Testis (tissue), 3 donors: Measurements from ENCODE around the gene VWA3B. TPM values are rescaled to one million over a fixed set of nuclear protein-coding genes. Genes with fewer than 3 reads are reported as not detected.

ENCODE experiments used
- DNase-seq: peaks from one replicate; pipeline ENCODE4 v3.0.0-alpha.2; 2019
- H3K27ac ChIP-seq, 2 donors: fragments of 200-600 bp; sonication (generic); one replicate each; pipeline ENCODE4 v1.5.1; 2019
- H3K27me3 ChIP-seq: fragments of 200-600 bp; sonication (generic); one replicate; pipeline ENCODE4 v1.5.1; 2019
- H3K36me3 ChIP-seq: fragments of 200-600 bp; sonication (generic); one replicate; pipeline ENCODE4 v1.5.1; 2017; ENCODE audit warnings: low read depth; ENCODE audit errors: missing control alignments
- H3K4me1 ChIP-seq: fragments of 200-600 bp; sonication (generic); one replicate; pipeline ENCODE4 v1.5.1; 2019
- H3K4me3 ChIP-seq, 2 donors: fragments of 200-600 bp; sonication (generic); one replicate each; pipeline ENCODE4 v1.5.1; 2017 to 2019
- H3K9me3 ChIP-seq: fragments of 200-600 bp; sonication (generic); one replicate; pipeline ENCODE4 v1.5.1; 2017
- POLR2A ChIP-seq: fragments of 450-650 bp; IDR thresholded peaks from one replicate; pipeline ENCODE4 v1.6.1; 2017; ENCODE audit warnings: antibody characterized with exemption, mild to moderate bottlenecking, moderate library complexity
- WGBS, 2 donors: methylation state at CpG; one replicate each; pipeline ENCODE4 v1.1.5; 2018; 5-methylcytosine and 5-hydroxymethylcytosine counted together
- intact Hi-C: fragments of 100-400 bp; cut with DNase I; formaldehyde crosslinking; loops from one replicate; pipeline ENCODE4 v1.15.1; 2023; ENCODE audit warnings: low total_unique reads
- polyA plus RNA-seq: library from polyadenylated mRNA; stranded (reverse); fragments of 350-450 nt; fragmentation: Illumina TruSeq; extraction: RNeasy Lipid Tissue Mini Kit (QIAGEN cat#74804); gene quantifications from one replicate; pipeline ENCODE4 v1.2.3, GENCODE V29; 2014; ENCODE audit warnings: low read depth, low replicate concordance; ENCODE audit not compliant: insufficient read depth
- total RNA-seq, 2 donors: library from RNA; depleted of rRNA; stranded (reverse); fragments of >200 nt; gene quantifications; one replicate each; pipeline ENCODE4 v1.2.3, GENCODE V29; 2016
- TF ChIP-seq, protein P1 (sequence below), 3 experiments: fragments of 450-650 bp in 2 of 3; fragments of 200-600 bp in 1 of 3; sonication (generic) in 1 of 3; IDR thresholded peaks; one replicate each; pipeline ENCODE4 v1.5.1; 2016 to 2019; ENCODE audit warnings: antibody characterized with exemption in 3 of 3, mild to moderate bottlenecking in 2 of 3, moderate library complexity in 1 of 3

VWA3B gene
- total and polyA plus RNA-seq, 3 donors from 2014 or later, result 27.0 to 118 (median 81.6) TPM

DNA sequence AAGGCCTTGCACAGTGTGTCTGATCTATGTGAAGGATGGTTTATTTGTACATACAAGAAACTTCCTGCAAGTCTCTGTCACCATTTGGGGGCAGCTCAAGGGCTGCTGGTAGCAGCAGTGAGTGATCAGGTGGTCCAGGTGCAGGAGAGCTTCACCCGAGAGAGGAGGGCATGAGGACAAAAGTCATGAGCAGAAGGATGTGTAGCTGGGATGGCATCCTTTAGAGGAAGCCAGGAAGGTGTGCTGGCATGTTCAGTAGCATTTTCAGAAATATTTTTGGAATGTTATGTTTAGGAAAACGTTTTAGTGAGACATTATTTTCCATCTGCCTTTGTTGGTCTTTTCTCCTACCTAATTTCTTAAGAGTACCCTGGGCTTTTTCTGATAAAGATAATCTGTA lies 31.9 kb downstream of the VWA3B start:
- no peak overlapping the region for H3K4me3 ChIP-seq

DNA sequence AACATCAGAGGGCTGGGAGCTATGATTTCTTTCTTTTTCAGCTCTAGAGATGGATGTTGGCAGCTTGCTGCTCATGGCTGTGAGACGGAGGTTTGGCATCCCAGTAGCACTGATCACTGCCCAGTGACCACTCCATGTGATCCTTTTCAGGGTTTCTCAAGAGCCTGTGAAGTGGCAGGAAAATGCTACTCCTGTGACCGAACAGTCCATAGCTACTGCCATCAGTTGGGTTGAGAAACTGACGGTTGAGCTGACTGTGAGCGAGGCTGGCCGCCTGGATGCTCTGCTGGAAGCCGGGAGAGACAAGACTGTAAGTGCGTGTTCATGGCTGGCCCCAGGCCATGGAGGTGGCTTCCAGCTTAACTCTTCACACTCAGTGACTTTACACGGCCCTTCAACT lies 34.2 kb downstream of the VWA3B start:
- Histone ChIP-seq H3K9me3 (no peaks in the 10 kb centered on the region), H3K36me3 (no peaks in the 10 kb centered on the region), H3K4me1 (no peaks in the 10 kb centered on the region), H3K4me3 (no peak overlapping the region), H3K27me3 (no peaks in the 10 kb centered on the region), H3K27ac (no peak overlapping the region)
- 82 to 85% methylated on average over 2 to 8 of the region's 8 CpGs for WGBS, 2 donors
- DNase-seq, result no peak
- TF ChIP-seq POLR2A, result no peak
- TF ChIP-seq, protein P1, sequence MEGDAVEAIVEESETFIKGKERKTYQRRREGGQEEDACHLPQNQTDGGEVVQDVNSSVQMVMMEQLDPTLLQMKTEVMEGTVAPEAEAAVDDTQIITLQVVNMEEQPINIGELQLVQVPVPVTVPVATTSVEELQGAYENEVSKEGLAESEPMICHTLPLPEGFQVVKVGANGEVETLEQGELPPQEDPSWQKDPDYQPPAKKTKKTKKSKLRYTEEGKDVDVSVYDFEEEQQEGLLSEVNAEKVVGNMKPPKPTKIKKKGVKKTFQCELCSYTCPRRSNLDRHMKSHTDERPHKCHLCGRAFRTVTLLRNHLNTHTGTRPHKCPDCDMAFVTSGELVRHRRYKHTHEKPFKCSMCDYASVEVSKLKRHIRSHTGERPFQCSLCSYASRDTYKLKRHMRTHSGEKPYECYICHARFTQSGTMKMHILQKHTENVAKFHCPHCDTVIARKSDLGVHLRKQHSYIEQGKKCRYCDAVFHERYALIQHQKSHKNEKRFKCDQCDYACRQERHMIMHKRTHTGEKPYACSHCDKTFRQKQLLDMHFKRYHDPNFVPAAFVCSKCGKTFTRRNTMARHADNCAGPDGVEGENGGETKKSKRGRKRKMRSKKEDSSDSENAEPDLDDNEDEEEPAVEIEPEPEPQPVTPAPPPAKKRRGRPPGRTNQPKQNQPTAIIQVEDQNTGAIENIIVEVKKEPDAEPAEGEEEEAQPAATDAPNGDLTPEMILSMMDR (IDR thresholded peaks at IDR 0.05), result no peak
- intact Hi-C loops, result no loop called here

More for the DNA sequence above, 31.9 kb downstream of the VWA3B start:
- Histone ChIP-seq H3K36me3 (no peaks in the 10 kb centered on the region), H3K27me3 (no peaks in the 10 kb centered on the region), H3K27ac (no peak overlapping the region), H3K9me3 (no peaks in the 10 kb centered on the region), H3K4me1 (no peaks in the 10 kb centered on the region)
- no peak for TF ChIP-seq POLR2A
- TF ChIP-seq, protein P1 (IDR thresholded peaks at IDR 0.05), result no peak
- intact Hi-C loops, result no loop called here
- DNase-seq, result no peak
- 38 to 41% methylated on average over 2 of the region's 2 CpGs for WGBS, 2 donors

GRCh38 chr2:98122524-98122923 lies 35.6 kb downstream of the VWA3B start:
- no peak for TF ChIP-seq POLR2A
- H3K9me3 ChIP-seq, result no peaks in the 10 kb centered on the region
- H3K36me3 ChIP-seq, result no peaks in the 10 kb centered on the region
- no peaks in the 10 kb centered on the region for H3K27me3 ChIP-seq
- 68 to 70% methylated on average over 3 of the region's 3 CpGs for WGBS, 2 donors
- intact Hi-C loops, result no loop called here
- H3K4me3 ChIP-seq, result no peak overlapping the region
- no peak for DNase-seq
- H3K27ac ChIP-seq, result no peak overlapping the region
- no peaks in the 10 kb centered on the region for H3K4me1 ChIP-seq

- no peak for DNase-seq
- no peak overlapping the region for H3K4me3 ChIP-seq
- H3K36me3 ChIP-seq, result no peaks in the 10 kb centered on the region
- H3K9me3 ChIP-seq, result no peaks in the 10 kb centered on the region
- no peaks in the 10 kb centered on the region for H3K4me1 ChIP-seq
- no peak overlapping the region for H3K27ac ChIP-seq
- 56 to 65% methylated on average over 8 of the region's 8 CpGs for WGBS, 2 donors
- no peak for TF ChIP-seq POLR2A
- TF ChIP-seq, protein P1 (IDR thresholded peaks at IDR 0.05), result no peak
- intact Hi-C loops, result no loop called here
- no peaks in the 10 kb centered on the region for H3K27me3 ChIP-seq
These were observed 36.3 kb downstream of the VWA3B start for GRCh38 chr2:98123286-98123685.

DNA sequence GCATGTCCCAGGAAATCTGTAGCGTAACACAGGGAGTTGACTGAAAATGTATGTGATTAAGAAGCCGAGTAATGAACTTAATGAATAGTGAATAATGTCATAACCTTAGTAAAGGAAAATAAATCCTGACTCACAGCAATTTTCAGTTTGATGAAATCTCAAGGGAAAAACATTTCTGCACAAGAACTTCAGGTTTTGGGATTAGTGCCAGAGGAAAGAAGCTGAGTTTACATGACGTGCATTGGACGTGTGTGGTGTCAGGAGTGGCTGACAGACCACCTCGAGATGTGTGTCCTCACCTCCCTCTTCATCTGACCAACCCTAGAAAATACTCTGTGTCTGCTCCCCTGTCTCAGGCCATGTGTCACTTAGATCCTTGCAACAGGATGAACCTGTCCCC lies 39.1 kb downstream of the VWA3B start:
- no peak for TF ChIP-seq POLR2A
- TF ChIP-seq, protein P1 (IDR thresholded peaks at IDR 0.05), result no peak
- H3K36me3 ChIP-seq, result no peaks in the 10 kb centered on the region
- intact Hi-C loops, result no loop called here
- H3K27ac ChIP-seq, result no peak overlapping the region
- no peaks in the 10 kb centered on the region for H3K27me3 ChIP-seq
- no peak for DNase-seq
- H3K4me1 ChIP-seq, result no peaks in the 10 kb centered on the region
- H3K9me3 ChIP-seq, result no peaks in the 10 kb centered on the region
- 75 to 79% methylated on average over 5 of the region's 5 CpGs for WGBS, 2 donors
- H3K4me3 ChIP-seq, result no peak overlapping the region
